Measurements from ENCODE around the gene LGI1. TPM values are rescaled to one million over a fixed set of nuclear protein-coding genes. Genes with fewer than 3 reads are reported as not detected.
A peak's percentile ranks its signal among the peaks of the same experiment; 100 is the strongest.

The LGI1 gene
- total RNA-seq, 1 experiment from 2014 or later: not detected

GRCh38 chr10:93756118-93756517, 1.6 kb upstream of the LGI1 start:
- ChIA-PET CTCF (interaction anchor here (0.7 to 2.6 kb wide), 4 partner anchors 9 to 59 kb away, joined by 5 to 17 read pairs (median 10); no protein-coding TSS in a partner anchor), POLR2A (interaction anchor here (0.6 kb wide), 1 partner anchor 403 kb away, joined by 3 read pairs; no protein-coding TSS in a partner anchor)
- Mint-ChIP-seq H3K27ac (no peak overlapping the region), H3K9me3 (no peaks in the 10 kb centered on the region), H3K4me3 (no peak overlapping the region), H3K36me3 (no peaks in the 10 kb centered on the region), H3K27me3 (ENCODE audit: low read depth) (peaks cover 28% of the 10 kb centered on the region), H3K4me1 (peaks cover 71% of the 10 kb centered on the region)
- TF ChIP-seq NFYB (CRISPR knock-in tag; conservative IDR thresholded peaks at IDR 0.05; ENCODE audit: low read depth): no peak
- no peak for TF ChIP-seq SMAD4 (CRISPR knock-in tag; IDR thresholded peaks at IDR 0.05)
- TF ChIP-seq EMX1 (CRISPR knock-in tag; IDR thresholded peaks at IDR 0.05): no peak
- no peak for TF ChIP-seq CREB1 (CRISPR knock-in tag; IDR thresholded peaks at IDR 0.05)
- TF ChIP-seq NR3C1 (CRISPR knock-in tag; conservative IDR thresholded peaks at IDR 0.05; ENCODE audit: low read depth): no peak
- TF ChIP-seq E2F4 (CRISPR knock-in tag; IDR thresholded peaks at IDR 0.05; ENCODE audit: borderline replicate concordance, low read depth): no peak
- no peak for TF ChIP-seq ERG (CRISPR knock-in tag; IDR thresholded peaks at IDR 0.05)
- TF ChIP-seq TP53 (CRISPR knock-in tag; IDR thresholded peaks at IDR 0.05): no peak
- TF ChIP-seq GABPB1 (CRISPR knock-in tag; IDR thresholded peaks at IDR 0.05): no peak
- no peak for TF ChIP-seq PRDM15 (CRISPR knock-in tag; IDR thresholded peaks at IDR 0.05)
- no peak for TF ChIP-seq ZBTB21 (CRISPR knock-in tag; IDR thresholded peaks at IDR 0.05; ENCODE audit: borderline replicate concordance)
- TF ChIP-seq E2F5 (CRISPR knock-in tag; IDR thresholded peaks at IDR 0.05): no peak
- no peak for TF ChIP-seq FOXP1 (CRISPR knock-in tag; IDR thresholded peaks at IDR 0.05; ENCODE audit: borderline replicate concordance)
- ATAC-seq (no peak), DNase-seq (ENCODE audit: low spot score) (no peak)

GRCh38 chr10:93757136-93757535, 600 bp upstream of the LGI1 start:
- CTCF ChIA-PET: interaction anchor here (1.2 to 2.6 kb wide), 6 partner anchors 8 to 202 kb away, joined by 3 to 19 read pairs (median 10); no protein-coding TSS in a partner anchor
- no peak overlapping the region for H3K4me3 Mint-ChIP-seq
- peak; percentile 60 for ATAC-seq
- peak; percentile 29 for DNase-seq (ENCODE audit: low spot score)
- no peaks in the 10 kb centered on the region for H3K9me3 Mint-ChIP-seq
- peaks cover 28% of the 10 kb centered on the region for H3K27me3 Mint-ChIP-seq (ENCODE audit: low read depth)
- peaks cover 63% of the 10 kb centered on the region for H3K4me1 Mint-ChIP-seq
- no peaks in the 10 kb centered on the region for H3K36me3 Mint-ChIP-seq
- TF ChIP-seq ZNF423 (CRISPR knock-in tag; IDR thresholded peaks at IDR 0.05): 0 out of 2 replicates have a peak, but pooled peaks have one; percentile 11
- TF ChIP-seq MLX (CRISPR knock-in tag; IDR thresholded peaks at IDR 0.05): no peak
- no peak overlapping the region; the same call in 1 of the 2 replicates for H3K27ac Mint-ChIP-seq
- POLR2A ChIA-PET: interaction anchor here (0.6 kb wide), 1 partner anchor 50 kb away, joined by 4 read pairs; no protein-coding TSS in a partner anchor
